HG03108 (cell line): ENCODE measurements around the gene SPATC1L.

Source experiments
- ATAC-seq: cut with Tn5 transposase; IDR thresholded peaks from one replicate; pipeline ENCODE4 v1.9.1; 2021; ENCODE audit warnings: moderate library complexity; ENCODE audit not compliant: unreplicated experiment

Gene SPATC1L

GRCh38 chr21:46122237-46122671, 62.0 kb downstream of the SPATC1L start:
- no peak for ATAC-seq

GRCh38 chr21:46121286-46122221, 62.7 kb downstream of the SPATC1L start:
- no peak for ATAC-seq

- no peak for ATAC-seq
Measured at GRCh38 chr21:46120301-46121285, 63.7 kb downstream of the SPATC1L start.

GRCh38 chr21:46119637-46120271, 64.5 kb downstream of the SPATC1L start:
- no peak for ATAC-seq

- ATAC-seq = no peak
Measured at GRCh38 chr21:46119144-46119636, 65.1 kb downstream of the SPATC1L start.

- ATAC-seq = no peak
Measured at GRCh38 chr21:46118316-46119143, 65.7 kb downstream of the SPATC1L start.

GRCh38 chr21:46117586-46118315, 66.5 kb downstream of the SPATC1L start:
- ATAC-seq = no peak

GRCh38 chr21:46116776-46117585, 67.3 kb downstream of the SPATC1L start:
- no peak for ATAC-seq

GRCh38 chr21:46116189-46116775, 68.0 kb downstream of the SPATC1L start:
- ATAC-seq = no peak

GRCh38 chr21:46115441-46116188, 68.6 kb downstream of the SPATC1L start:
- ATAC-seq = no peak

GRCh38 chr21:46114963-46115362, 69.3 kb downstream of the SPATC1L start:
- no peak for ATAC-seq

- no peak for ATAC-seq
Measured at GRCh38 chr21:46113497-46114176, 70.6 kb downstream of the SPATC1L start.

GRCh38 chr21:46112725-46113215, 71.5 kb downstream of the SPATC1L start:
- ATAC-seq = no peak

- ATAC-seq = no peak
Measured at GRCh38 chr21:46111857-46112724, 72.2 kb downstream of the SPATC1L start.

GRCh38 chr21:46111193-46111571, 73.1 kb downstream of the SPATC1L start:
- no peak for ATAC-seq
